ENCODE measurements around the gene ITGB4.

ITGB4 gene

DNA sequence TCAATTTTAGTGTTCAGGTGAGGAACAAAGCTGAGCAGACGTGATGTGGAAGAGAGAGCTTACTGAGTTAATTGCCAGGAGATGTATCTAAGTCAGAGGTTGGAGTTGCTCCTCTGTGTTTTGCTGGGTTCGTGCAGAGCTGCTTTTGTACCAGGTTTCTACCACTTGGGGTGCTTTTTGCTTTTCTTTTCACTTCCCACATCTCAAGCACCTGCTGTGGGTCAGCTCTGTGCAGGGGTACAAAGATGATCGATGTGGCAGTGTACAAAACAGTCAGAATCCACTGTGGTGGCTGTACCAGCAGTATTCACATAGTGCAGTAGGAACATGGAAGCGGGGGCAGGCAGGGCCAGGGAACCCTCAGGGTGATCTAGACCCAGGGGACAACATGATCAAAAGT, 78.1 kb downstream of the ITGB4 start:
- peaks cover 14% of the 10 kb centered on the region for H3K36me3 Mint-ChIP-seq

GRCh38 chr17:75803883-75804282, 82.6 kb downstream of the ITGB4 start:
- Mint-ChIP-seq H3K27me3 (no peaks in the 10 kb centered on the region), H3K27ac (peak overlapping the region; percentile 60), H3K4me1 (peaks cover 10% of the 10 kb centered on the region), H3K36me3 (peaks cover 8% of the 10 kb centered on the region), H3K9me3 (no peaks in the 10 kb centered on the region), H3K4me3 (no peak overlapping the region)
- CTCF ChIA-PET, result interaction anchor here (0.7 to 1.2 kb wide), 5 partner anchors 10 to 170 kb away, joined by 3 read pairs; no protein-coding TSS in a partner anchor
- no peak for DNase-seq

More for the DNA sequence above, 78.1 kb downstream of the ITGB4 start:
- H3K27me3 Mint-ChIP-seq, result no peaks in the 10 kb centered on the region
- no peaks in the 10 kb centered on the region for H3K9me3 Mint-ChIP-seq
- no peak overlapping the region for H3K4me3 Mint-ChIP-seq
- DNase-seq, result no peak
- CTCF ChIA-PET, result interaction anchor here (0.6 to 2.8 kb wide), 3 partner anchors 9 to 28 kb away, joined by 3 to 11 read pairs (median 7); no protein-coding TSS in a partner anchor
- peaks cover 10% of the 10 kb centered on the region for H3K4me1 Mint-ChIP-seq
- no peak overlapping the region for H3K27ac Mint-ChIP-seq

DNA sequence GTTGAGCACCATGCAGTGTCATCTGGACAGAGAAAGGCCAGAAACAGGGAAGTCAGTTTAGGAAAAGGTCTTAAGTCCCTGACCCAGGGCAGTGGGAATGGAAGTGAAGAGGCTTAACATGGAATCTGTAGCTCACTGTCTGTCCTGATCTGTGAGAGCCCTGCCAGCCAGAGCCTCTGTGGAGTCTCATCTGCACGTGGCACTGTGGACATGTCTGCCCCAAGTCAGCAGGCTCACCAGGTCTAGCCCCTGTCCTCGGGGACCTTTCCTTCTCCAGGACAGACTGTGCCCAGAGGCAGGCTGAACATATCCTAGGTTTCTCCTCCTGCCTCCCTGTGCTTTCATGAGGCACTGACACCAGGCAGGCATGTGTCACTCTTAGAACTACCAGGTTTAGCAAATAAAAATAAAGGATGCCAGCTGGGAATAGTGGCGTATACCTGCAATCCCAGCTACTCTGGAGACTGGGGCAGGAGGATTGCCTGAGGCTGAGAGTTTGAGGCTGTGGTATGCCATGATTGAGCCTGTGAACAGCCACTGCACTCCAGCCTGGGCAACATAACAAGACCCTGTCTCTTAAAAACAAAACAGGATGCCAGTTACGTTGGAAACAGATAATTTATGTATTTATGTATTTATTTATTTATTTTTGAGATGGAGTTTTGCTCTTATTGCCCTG, 85.7 kb downstream of the ITGB4 start:
- Mint-ChIP-seq H3K27ac (no peak overlapping the region), H3K9me3 (no peaks in the 10 kb centered on the region), H3K36me3 (peaks cover 1% of the 10 kb centered on the region), H3K4me3 (no peak overlapping the region), H3K27me3 (no peaks in the 10 kb centered on the region), H3K4me1 (peaks cover 10% of the 10 kb centered on the region)
- CTCF ChIA-PET, result interaction anchor here (1.5 kb wide), 1 partner anchor 70 kb away, joined by 5 read pairs; no protein-coding TSS in a partner anchor
- no peak for DNase-seq

Data from activated naive CD4-positive, alpha-beta T cell treated with anti-CD3 and anti-CD28 coated beads, Interleukin-2, amount 10 ng/mL, durations not matched to agents 7 days and 5 days (primary cell).